Measurements from ENCODE around the gene NCAPG2. TPM values are rescaled to one million over a fixed set of nuclear protein-coding genes. Genes with fewer than 3 reads are reported as not detected.

NCAPG2 gene
- total and polyA plus RNA-seq, 10 of the 15 experiments (the other 5 are each of a cell fraction or from before 2014, with no cell fraction given), result 11.2 to 78.2 (median 49.2) TPM

DNA sequence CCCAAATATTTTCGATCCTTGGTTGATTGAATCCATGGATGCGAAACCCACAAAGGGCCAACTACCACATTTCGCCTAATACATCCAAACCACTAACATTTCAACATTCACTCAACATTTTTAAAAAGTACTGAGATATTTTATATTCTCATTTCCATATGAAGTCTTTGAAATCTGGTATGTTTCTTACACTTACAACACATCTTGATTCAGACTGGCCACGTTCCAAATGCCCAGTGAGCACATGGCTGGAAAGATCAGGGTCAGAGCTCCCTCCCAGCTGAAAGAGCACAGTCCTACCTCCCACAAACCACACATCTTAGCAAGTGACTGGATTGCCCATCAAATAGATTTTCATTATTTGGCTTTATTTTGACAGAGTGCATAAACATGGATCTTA, 18.9 kb downstream of the NCAPG2 start:
- DNase-seq (ENCODE audit: low read depth, low spot score) (no peak), FAIRE-seq (no peak), ATAC-seq (no peak)
- SMC1A ChIA-PET (ENCODE audit: uncharacterized antibody, unreplicated experiment), result no interaction called here
- 99% methylated on average over 4 of the region's 4 CpGs for WGBS (ENCODE audit: insufficient coverage, insufficient replicate concordance, low lambda C conversion rate, missing lambda C conversion rate)
- Histone ChIP-seq H3K4me3 (no peak overlapping the region), H3K27ac (ENCODE audit: control insufficient read depth, insufficient read depth) (no peak overlapping the region), H3K4me2 (ENCODE audit: control insufficient read depth, insufficient read depth) (no peak overlapping the region), H3K36me3 (ENCODE audit: control insufficient read depth in 2 of 2, insufficient read depth in 2 of 2, low read length in 1 of 2) (peaks cover 14 to 21% of the 10 kb centered on the region in 2 experiments), H4K20me1 (ENCODE audit: control insufficient read depth, insufficient read depth) (no peaks in the 10 kb centered on the region), H3K9me3 (replicated peaks; ENCODE audit: control insufficient read depth, insufficient read depth, low read length) (no peaks in the 10 kb centered on the region), H2AFZ (ENCODE audit: control insufficient read depth, low read depth, low read length) (no peak overlapping the region), H3K27me3 (replicated peaks in 1 of 2; ENCODE audit: control insufficient read depth in 2 of 2, insufficient read depth in 2 of 2, low read length in 1 of 2) (no peaks in the 10 kb centered on the region), H3K9ac (ENCODE audit: control insufficient read depth, insufficient read depth, low read length) (no peak overlapping the region), H3K79me2 (ENCODE audit: control insufficient read depth, insufficient read depth, low read length) (no peaks in the 10 kb centered on the region), H3K4me1 (ENCODE audit: control insufficient read depth, insufficient read depth, low read length) (no peaks in the 10 kb centered on the region)
- in situ Hi-C loops (cut with MboI), result no loop called here
- CTCF ChIA-PET, result no interaction called here
- no TSS peak for BruUV-seq (replicated peaks)
- intact Hi-C loops (cut with micrococcal nuclease; ENCODE audit: unreplicated experiment), result no loop called here
- POLR2A ChIA-PET, result no interaction called here
- RAD21 ChIA-PET (ENCODE audit: unreplicated experiment), result no interaction called here
- TF ChIP-seq STAT1 (conservative IDR thresholded peaks at IDR 0.05) (no peak), IKZF2 (IDR thresholded peaks at IDR 0.05) (no peak), RAD51 (IDR thresholded peaks at IDR 0.05) (no peak), NFXL1 (IDR thresholded peaks at IDR 0.05; ENCODE audit: borderline replicate concordance) (no peak), TCF12 (IDR thresholded peaks at IDR 0.05; ENCODE audit: low read depth, low read length) (no peak), BMI1 (IDR thresholded peaks at IDR 0.05; ENCODE audit: borderline replicate concordance) (no peak), POLR2AphosphoS5 (IDR thresholded peaks at IDR 0.05; ENCODE audit: low read length) (no peak), NR2C1 (IDR thresholded peaks at IDR 0.05) (no peak), HDAC2 (IDR thresholded peaks at IDR 0.05) (no peak), DPF2 (IDR thresholded peaks at IDR 0.05) (no peak), YY1 (IDR thresholded peaks at IDR 0.05; ENCODE audit: low read depth, low read length) (no peak), STAT3 (IDR thresholded peaks at IDR 0.05; ENCODE audit: low read depth, low read length) (no peak), KAT2A (conservative IDR thresholded peaks at IDR 0.05; ENCODE audit: control insufficient read depth, low read depth, low read length) (no peak)
- TF ChIP-seq, protein P1, sequence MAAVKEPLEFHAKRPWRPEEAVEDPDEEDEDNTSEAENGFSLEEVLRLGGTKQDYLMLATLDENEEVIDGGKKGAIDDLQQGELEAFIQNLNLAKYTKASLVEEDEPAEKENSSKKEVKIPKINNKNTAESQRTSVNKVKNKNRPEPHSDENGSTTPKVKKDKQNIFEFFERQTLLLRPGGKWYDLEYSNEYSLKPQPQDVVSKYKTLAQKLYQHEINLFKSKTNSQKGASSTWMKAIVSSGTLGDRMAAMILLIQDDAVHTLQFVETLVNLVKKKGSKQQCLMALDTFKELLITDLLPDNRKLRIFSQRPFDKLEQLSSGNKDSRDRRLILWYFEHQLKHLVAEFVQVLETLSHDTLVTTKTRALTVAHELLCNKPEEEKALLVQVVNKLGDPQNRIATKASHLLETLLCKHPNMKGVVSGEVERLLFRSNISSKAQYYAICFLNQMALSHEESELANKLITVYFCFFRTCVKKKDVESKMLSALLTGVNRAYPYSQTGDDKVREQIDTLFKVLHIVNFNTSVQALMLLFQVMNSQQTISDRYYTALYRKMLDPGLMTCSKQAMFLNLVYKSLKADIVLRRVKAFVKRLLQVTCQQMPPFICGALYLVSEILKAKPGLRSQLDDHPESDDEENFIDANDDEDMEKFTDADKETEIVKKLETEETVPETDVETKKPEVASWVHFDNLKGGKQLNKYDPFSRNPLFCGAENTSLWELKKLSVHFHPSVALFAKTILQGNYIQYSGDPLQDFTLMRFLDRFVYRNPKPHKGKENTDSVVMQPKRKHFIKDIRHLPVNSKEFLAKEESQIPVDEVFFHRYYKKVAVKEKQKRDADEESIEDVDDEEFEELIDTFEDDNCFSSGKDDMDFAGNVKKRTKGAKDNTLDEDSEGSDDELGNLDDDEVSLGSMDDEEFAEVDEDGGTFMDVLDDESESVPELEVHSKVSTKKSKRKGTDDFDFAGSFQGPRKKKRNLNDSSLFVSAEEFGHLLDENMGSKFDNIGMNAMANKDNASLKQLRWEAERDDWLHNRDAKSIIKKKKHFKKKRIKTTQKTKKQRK (IDR thresholded peaks at IDR 0.05; ENCODE audit: low read depth, low read length), result no peak
- TF ChIP-seq, protein P2, sequence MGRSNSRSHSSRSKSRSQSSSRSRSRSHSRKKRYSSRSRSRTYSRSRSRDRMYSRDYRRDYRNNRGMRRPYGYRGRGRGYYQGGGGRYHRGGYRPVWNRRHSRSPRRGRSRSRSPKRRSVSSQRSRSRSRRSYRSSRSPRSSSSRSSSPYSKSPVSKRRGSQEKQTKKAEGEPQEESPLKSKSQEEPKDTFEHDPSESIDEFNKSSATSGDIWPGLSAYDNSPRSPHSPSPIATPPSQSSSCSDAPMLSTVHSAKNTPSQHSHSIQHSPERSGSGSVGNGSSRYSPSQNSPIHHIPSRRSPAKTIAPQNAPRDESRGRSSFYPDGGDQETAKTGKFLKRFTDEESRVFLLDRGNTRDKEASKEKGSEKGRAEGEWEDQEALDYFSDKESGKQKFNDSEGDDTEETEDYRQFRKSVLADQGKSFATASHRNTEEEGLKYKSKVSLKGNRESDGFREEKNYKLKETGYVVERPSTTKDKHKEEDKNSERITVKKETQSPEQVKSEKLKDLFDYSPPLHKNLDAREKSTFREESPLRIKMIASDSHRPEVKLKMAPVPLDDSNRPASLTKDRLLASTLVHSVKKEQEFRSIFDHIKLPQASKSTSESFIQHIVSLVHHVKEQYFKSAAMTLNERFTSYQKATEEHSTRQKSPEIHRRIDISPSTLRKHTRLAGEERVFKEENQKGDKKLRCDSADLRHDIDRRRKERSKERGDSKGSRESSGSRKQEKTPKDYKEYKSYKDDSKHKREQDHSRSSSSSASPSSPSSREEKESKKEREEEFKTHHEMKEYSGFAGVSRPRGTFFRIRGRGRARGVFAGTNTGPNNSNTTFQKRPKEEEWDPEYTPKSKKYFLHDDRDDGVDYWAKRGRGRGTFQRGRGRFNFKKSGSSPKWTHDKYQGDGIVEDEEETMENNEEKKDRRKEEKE (IDR thresholded peaks at IDR 0.05), result no peak
- TF ChIP-seq, protein P3, sequence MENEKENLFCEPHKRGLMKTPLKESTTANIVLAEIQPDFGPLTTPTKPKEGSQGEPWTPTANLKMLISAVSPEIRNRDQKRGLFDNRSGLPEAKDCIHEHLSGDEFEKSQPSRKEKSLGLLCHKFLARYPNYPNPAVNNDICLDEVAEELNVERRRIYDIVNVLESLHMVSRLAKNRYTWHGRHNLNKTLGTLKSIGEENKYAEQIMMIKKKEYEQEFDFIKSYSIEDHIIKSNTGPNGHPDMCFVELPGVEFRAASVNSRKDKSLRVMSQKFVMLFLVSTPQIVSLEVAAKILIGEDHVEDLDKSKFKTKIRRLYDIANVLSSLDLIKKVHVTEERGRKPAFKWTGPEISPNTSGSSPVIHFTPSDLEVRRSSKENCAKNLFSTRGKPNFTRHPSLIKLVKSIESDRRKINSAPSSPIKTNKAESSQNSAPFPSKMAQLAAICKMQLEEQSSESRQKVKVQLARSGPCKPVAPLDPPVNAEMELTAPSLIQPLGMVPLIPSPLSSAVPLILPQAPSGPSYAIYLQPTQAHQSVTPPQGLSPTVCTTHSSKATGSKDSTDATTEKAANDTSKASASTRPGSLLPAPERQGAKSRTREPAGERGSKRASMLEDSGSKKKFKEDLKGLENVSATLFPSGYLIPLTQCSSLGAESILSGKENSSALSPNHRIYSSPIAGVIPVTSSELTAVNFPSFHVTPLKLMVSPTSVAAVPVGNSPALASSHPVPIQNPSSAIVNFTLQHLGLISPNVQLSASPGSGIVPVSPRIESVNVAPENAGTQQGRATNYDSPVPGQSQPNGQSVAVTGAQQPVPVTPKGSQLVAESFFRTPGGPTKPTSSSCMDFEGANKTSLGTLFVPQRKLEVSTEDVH (IDR thresholded peaks at IDR 0.05; ENCODE audit: low read depth, partially characterized antibody), result no peak
- TF ChIP-seq, protein P4, sequence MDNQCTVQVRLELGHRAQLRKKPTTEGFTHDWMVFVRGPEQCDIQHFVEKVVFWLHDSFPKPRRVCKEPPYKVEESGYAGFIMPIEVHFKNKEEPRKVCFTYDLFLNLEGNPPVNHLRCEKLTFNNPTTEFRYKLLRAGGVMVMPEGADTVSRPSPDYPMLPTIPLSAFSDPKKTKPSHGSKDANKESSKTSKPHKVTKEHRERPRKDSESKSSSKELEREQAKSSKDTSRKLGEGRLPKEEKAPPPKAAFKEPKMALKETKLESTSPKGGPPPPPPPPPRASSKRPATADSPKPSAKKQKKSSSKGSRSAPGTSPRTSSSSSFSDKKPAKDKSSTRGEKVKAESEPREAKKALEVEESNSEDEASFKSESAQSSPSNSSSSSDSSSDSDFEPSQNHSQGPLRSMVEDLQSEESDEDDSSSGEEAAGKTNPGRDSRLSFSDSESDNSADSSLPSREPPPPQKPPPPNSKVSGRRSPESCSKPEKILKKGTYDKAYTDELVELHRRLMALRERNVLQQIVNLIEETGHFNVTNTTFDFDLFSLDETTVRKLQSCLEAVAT (IDR thresholded peaks at IDR 0.05), result no peak
